Measurements from ENCODE around the gene NRTN. TPM values are rescaled to one million over a fixed set of nuclear protein-coding genes. Genes with fewer than 3 reads are reported as not detected.

Gene NRTN
- total and polyA plus RNA-seq, 2 of the 13 experiments (the other 11 are each of a cell fraction or from before 2014, with no cell fraction given) = 4.1 to 5.3 TPM

- intact Hi-C loops (cut with micrococcal nuclease; ENCODE audit: unreplicated experiment) = no loop called here
- POLR2A ChIA-PET = interaction anchor here (0.9 to 1.2 kb wide), 3 partner anchors 11 to 18 kb away, joined by 3 to 4 read pairs (median 4); partner anchors contain the start of gene NRTN
- no peak for FAIRE-seq
- no peak for TF ChIP-seq ZNF781 (CRISPR knock-in tag; IDR thresholded peaks at IDR 0.05; ENCODE audit: borderline replicate concordance, not compliant biosample characterization)
- TF ChIP-seq ZBTB4 (CRISPR knock-in tag; IDR thresholded peaks at IDR 0.05; ENCODE audit: borderline replicate concordance) = 0 out of 2 replicates have a peak, but pooled peaks have one; percentile 29
- TF ChIP-seq ZNF777 (CRISPR knock-in tag; IDR thresholded peaks at IDR 0.05) = peak; percentile 79
- TF ChIP-seq AFF4 (CRISPR knock-in tag; IDR thresholded peaks at IDR 0.05) = no peak
- peak; percentile 28; the same call in 1 of the 2 replicates for TF ChIP-seq HDAC1 (CRISPR knock-in tag; IDR thresholded peaks at IDR 0.05)
- no peak for TF ChIP-seq SIX4 (CRISPR knock-in tag; IDR thresholded peaks at IDR 0.05)
- TF ChIP-seq CTCF (CRISPR knock-in tag; IDR thresholded peaks at IDR 0.05) = peak; percentile 30; the same call in 1 of the 2 replicates
- TF ChIP-seq GATAD2A (CRISPR knock-in tag; IDR thresholded peaks at IDR 0.05) = peak; percentile 36
- TF ChIP-seq KLF16 (CRISPR knock-in tag; IDR thresholded peaks at IDR 0.05) = 0 out of 4 replicates have a peak, but pooled peaks of 1 of the 2 experiments have one; percentile 18
- peak; percentile 58; the same call in 1 of the 2 replicates for TF ChIP-seq KDM5B (CRISPR knock-in tag; IDR thresholded peaks at IDR 0.05; ENCODE audit: borderline replicate concordance)
- TF ChIP-seq ZNF614 (CRISPR knock-in tag; IDR thresholded peaks at IDR 0.05; ENCODE audit: borderline replicate concordance) = no peak
- TF ChIP-seq ERF (CRISPR knock-in tag; IDR thresholded peaks at IDR 0.05) = peak; percentile 39; the same call in 1 of the 2 replicates
Measured at GRCh38 chr19:5822181-5822844, 17.4 kb downstream of the NRTN start.

More at GRCh38 chr19:5822181-5822844, 17.4 kb downstream of the NRTN start:
- H2AFZ ChIP-seq (ENCODE audit: low read length) = no peak overlapping the region
- WGBS (ENCODE audit: low lambda C conversion rate) = 10% methylated on average over 21 of the region's 30 CpGs
- DNase-seq (ENCODE audit: low spot score) (no peak), ATAC-seq (peak; percentile 7; the same call in 2 of the 3 replicates)
- peaks cover 37% of the 10 kb centered on the region for H3K4me1 ChIP-seq (ENCODE audit: insufficient read depth, low read length)
- CTCF ChIA-PET (ENCODE audit: low intra/inter-chr PET ratio, low total read pairs) = interaction anchor here (1.7 to 2.3 kb wide), 2 partner anchors 17 to 70 kb away, joined by 5 to 30 read pairs; partner anchors contain the start of gene NRTN
- no peak overlapping the region for H3K27ac ChIP-seq (ENCODE audit: extremely low read length, insufficient read depth, low read length)
- H3K9ac ChIP-seq (ENCODE audit: insufficient read depth, low read depth, low read length) = no peak overlapping the region
- no TSS peak for BruUV-seq (replicated peaks)
- in situ Hi-C loops (cut with HindIII; ENCODE audit: extremely low pct_ligation_motif_present, low pct_unique_long_range_greater_than_20kb) = no loop called here
- H3K4me2 ChIP-seq (ENCODE audit: low read depth, low read length) = peak overlapping the region; percentile 58
- H3K27me3 ChIP-seq (ENCODE audit: control insufficient read depth in 1 of 2, insufficient read depth in 2 of 2, low read length in 2 of 2) = no peaks in the 10 kb centered on the region
- H3K79me2 ChIP-seq (ENCODE audit: insufficient read depth, low read length) = no peaks in the 10 kb centered on the region
- no peaks in the 10 kb centered on the region for H3K9me3 ChIP-seq (ENCODE audit: low read length)
- peak overlapping the region in 1 of 3 experiments; percentile 42; a peak in 1 of 6 replicates for H3K4me3 ChIP-seq (replicated peaks in 1 of 3; ENCODE audit: insufficient read depth in 1 of 3, low read depth in 2 of 3, low read length in 3 of 3)
- H4K20me1 ChIP-seq (ENCODE audit: insufficient read depth, low read length) = peaks cover 2% of the 10 kb centered on the region; the same call in 1 of the 2 replicates
- H3K36me3 ChIP-seq (replicated peaks in 1 of 2; ENCODE audit: control insufficient read depth in 1 of 2, insufficient read depth in 2 of 2, low read length in 2 of 2) = no peaks in the 10 kb centered on the region
